ENCODE measurements around the gene SYTL5.

SYTL5 gene

DNA sequence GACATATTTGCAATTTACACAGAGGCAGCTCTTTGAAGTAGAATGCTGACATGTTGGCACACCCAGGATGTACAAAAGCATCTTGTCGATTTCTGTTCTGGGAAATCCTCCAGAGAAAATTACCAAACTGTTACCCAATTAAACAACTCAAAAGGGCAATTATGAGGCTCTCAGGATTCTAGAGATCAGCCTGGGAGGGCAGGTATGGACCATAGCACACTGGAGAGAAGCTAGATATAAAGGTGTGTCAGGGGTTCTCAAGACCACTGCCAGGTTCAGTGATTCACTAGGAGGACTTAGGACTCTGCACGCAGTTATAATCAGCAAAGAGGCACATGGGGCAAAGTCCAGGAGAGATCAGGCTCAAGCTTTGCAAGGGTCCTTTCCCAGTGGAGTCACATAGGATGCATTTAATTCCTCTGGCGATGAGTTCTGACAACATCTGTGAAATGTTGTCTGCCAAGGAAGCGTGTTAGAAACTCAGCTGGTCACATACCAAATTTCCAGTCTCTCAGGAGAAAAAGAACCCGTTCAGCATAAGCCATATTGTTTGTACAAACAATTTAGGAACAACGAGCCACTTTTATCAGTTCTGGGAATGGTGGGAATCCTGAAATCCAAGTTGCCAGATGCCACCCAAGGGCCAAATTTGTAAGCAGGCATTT is 100.8 kb downstream of the SYTL5 start:
- in situ Hi-C loops (cut with HindIII; ENCODE audit: low pct_unique_long_range_greater_than_20kb, low sequenced_read_pairs), result no loop called here
- no peak for TF ChIP-seq JUND (IDR thresholded peaks at IDR 0.05; ENCODE audit: low read depth)
- no peak for DNase-seq (ENCODE audit: low read depth in 1 of 2, low spot score in 1 of 2)

DNA sequence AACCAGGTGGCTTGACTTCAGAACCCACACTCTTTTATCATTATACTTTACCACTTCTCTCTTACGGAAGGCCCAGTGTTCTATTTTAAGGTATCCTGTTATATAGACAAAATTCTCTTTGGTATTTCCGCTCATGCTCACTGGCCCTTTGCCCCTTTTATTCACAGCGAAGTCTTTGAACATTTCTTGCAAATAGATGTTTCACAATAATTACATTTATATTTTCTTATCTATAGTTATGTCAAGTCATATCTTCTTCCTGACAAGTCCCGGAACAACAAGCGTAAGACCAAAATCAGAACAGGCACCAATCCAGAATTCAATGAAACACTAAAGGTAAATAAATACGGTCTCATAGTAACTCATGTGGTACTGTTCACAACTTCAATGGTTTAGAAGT is 102.0 kb downstream of the SYTL5 start:
- in situ Hi-C loops (cut with HindIII; ENCODE audit: low pct_unique_long_range_greater_than_20kb, low sequenced_read_pairs), result no loop called here
- TF ChIP-seq JUND (IDR thresholded peaks at IDR 0.05; ENCODE audit: low read depth), result no peak
- no peak for DNase-seq (ENCODE audit: low read depth in 1 of 2, low spot score in 1 of 2)

DNA sequence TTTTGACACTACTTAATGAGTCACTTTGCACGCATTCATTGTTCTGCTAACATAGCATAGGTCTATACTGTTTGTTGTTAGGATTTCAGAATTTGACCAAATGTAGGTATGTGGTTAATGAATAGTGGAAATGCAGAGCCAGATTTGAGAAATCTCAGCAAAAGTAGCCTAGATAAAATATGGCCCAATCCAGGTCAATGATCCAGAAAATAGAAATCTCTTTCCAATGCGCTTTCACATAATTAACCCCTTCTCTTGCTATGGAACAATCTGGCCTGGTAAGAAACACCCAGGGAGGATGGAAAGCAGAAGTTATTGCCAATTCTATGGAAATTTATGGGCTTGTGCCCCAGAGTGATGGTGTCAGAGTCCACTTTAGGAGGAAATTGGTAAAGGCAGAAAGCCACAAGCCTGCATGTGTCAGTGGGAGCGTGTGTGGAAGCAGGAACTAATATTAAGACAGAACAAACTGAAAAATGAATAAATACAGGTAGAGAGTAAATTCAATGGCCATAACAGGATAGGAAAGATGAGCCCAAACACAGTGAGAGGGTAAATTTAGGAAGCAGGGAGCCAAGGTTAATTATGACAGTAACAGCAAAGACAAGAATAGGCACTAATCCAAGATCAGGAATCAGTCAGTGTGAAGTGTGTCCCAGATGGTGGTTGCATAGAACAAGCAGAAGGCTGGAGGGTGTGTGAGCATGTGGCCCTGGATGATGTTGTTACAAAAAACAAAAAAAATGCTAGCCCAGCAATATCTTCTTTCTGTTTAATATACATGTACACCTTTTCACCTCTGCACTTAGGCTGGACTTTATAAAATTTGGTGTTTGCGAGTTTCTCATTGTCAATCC is 102.9 kb downstream of the SYTL5 start:
- no peak for DNase-seq (ENCODE audit: low read depth in 1 of 2, low spot score in 1 of 2)
- no peak for TF ChIP-seq JUND (IDR thresholded peaks at IDR 0.05; ENCODE audit: low read depth)
- in situ Hi-C loops (cut with HindIII; ENCODE audit: low pct_unique_long_range_greater_than_20kb, low sequenced_read_pairs), result no loop called here

DNA sequence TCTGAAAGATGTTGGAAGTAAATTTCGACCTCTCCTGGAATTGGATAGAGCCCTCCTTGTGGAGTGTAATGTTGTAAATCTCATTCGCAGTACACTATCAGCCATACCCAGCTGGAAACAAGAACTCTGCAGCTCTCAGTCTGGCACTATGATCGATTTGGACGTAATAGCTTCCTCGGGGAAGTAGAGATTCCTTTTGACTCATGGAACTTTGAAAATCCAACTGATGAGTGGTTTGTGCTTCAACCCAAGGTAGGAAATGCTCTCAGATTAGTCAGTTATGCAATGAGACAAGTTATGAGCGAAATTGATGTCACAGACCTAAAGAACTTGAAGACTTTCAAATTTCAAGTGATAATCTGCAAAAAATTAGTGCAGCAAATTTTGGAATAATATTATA is 103.9 kb downstream of the SYTL5 start:
- DNase-seq (ENCODE audit: low read depth in 1 of 2, low spot score in 1 of 2), result no peak
- no peak for TF ChIP-seq JUND (IDR thresholded peaks at IDR 0.05; ENCODE audit: low read depth)
- in situ Hi-C loops (cut with HindIII; ENCODE audit: low pct_unique_long_range_greater_than_20kb, low sequenced_read_pairs), result no loop called here

DNA sequence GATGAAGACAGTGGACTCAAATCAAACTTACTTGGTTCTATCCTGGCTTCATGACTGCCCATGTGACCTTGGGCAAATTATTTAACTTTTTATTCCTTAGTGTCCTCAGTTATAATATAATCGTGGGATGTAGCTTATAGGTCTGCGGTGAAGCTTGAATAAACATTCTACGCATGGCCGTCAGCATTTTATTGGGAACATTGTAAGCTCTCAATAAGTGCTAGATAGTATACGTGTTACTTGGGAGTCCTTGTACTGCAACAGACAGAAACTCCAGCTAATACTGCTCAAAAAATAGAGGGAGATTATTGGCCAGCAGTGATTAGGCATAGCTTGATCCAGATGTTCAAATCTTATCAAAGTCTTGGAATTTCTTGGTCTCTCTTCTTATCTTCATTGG is 104.8 kb downstream of the SYTL5 start:
- no peak for DNase-seq (ENCODE audit: low read depth in 1 of 2, low spot score in 1 of 2)
- no peak for TF ChIP-seq JUND (IDR thresholded peaks at IDR 0.05; ENCODE audit: low read depth)
- in situ Hi-C loops (cut with HindIII; ENCODE audit: low pct_unique_long_range_greater_than_20kb, low sequenced_read_pairs), result no loop called here

DNA sequence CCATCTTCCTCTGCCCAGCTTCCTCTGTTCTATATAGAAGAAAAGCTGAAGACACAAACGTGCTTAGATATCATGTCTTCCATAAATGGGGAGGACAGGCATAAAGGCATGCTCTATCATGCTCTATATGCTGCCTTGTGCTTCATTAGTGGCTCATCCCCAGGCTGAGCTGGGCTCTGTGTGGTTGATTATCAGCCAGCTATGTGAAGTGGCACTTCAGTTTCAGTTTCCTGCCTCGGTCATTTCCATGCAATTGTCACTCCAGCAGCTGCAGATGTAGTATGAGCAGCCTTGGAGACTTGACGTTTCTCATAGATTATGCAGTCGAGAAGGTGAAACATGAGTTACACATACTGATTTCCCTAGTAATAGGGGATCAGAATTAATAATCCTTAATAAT is 106.2 kb downstream of the SYTL5 start:
- no peak for TF ChIP-seq JUND (IDR thresholded peaks at IDR 0.05; ENCODE audit: low read depth)
- in situ Hi-C loops (cut with HindIII; ENCODE audit: low pct_unique_long_range_greater_than_20kb, low sequenced_read_pairs), result no loop called here
- DNase-seq (ENCODE audit: low read depth in 1 of 2, low spot score in 1 of 2), result no peak

DNA sequence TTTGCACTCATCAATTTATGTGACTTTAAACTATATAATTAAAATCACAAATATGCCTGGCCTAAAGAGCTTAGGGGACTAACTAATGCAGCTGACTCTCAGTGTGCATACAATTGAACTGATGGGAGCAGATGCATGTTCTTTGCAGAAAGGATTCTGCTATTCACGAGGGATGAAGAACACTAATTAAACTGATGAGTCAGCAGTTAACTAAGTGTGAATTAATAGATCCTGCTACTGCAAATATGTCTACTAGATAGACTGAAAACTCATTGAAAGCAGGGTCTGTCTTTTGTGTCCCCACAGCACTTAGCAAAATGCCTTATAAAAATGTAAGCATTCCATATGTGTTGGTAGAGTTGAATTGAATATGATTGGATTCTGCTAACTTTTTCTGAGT is 110.4 kb downstream of the SYTL5 start:
- in situ Hi-C loops (cut with HindIII; ENCODE audit: low pct_unique_long_range_greater_than_20kb, low sequenced_read_pairs), result no loop called here
- no peak for TF ChIP-seq JUND (IDR thresholded peaks at IDR 0.05; ENCODE audit: low read depth)

DNA sequence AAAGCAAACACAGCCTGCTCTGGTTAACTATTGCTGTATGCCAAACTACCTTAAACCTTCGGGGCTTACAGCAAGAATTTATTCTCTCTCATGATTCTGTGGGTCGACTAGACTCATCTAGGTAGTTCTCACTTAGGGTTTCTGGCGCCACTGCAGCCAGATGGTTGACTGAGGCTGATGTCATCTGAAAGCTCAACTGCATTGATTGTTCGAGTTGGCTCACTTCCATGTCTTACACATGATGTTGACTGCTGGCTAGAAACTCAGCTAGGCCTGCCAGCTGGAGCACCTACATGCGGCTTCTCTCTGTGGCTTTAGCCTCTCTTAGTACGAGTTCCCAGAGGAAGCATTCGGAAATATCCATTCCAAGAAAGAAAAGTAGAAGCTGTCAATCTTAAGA is 111.1 kb downstream of the SYTL5 start:
- no peak for TF ChIP-seq JUND (IDR thresholded peaks at IDR 0.05; ENCODE audit: low read depth)
- in situ Hi-C loops (cut with HindIII; ENCODE audit: low pct_unique_long_range_greater_than_20kb, low sequenced_read_pairs), result no loop called here
- peak in 1 of 2 experiments; percentile 7 for DNase-seq (ENCODE audit: low read depth in 1 of 2, low spot score in 1 of 2)

More for the DNA sequence above, 110.4 kb downstream of the SYTL5 start:
- no peak for DNase-seq (ENCODE audit: low read depth in 1 of 2, low spot score in 1 of 2)

DNA sequence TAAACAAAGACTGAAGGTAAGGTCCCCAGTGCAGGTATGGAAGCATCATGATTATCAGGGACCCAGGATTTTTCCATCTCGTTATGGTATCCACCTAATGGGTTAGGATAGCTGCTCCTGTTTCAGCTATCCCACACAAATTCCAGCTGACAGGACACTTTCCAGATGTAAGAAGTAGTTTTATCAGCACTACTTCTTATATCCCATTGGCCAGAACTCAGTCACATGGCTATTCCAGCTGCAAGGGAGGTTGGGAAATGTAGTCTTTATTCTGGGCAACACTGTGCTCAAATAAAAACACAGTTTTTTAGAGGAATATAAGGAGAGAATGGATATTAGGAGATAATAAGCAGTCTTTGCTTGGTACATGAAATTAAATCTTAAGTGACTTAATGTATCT is 117.6 kb downstream of the SYTL5 start:
- no peak for DNase-seq (ENCODE audit: low read depth in 1 of 2, low spot score in 1 of 2)
- no peak for TF ChIP-seq JUND (IDR thresholded peaks at IDR 0.05; ENCODE audit: low read depth)
- in situ Hi-C loops (cut with HindIII; ENCODE audit: low pct_unique_long_range_greater_than_20kb, low sequenced_read_pairs), result no loop called here

DNA sequence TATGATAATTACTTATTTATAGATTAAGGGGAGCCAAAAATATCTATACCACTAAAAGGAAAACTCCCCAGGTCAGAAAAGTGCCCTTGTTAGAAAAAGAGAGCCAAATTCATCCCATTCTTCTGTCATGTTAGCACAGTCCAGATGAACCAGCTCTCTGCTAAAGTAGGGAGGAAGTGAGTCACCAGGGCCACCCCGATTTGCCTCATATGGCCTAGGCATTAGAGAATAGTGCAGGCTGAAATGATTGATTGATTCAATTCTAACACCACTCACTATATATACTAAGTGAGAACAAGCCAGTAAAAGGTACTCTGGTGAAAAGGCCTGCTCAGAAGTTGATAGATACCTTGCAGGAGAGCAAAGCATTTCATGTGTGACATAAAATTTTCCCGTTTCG is 119.8 kb downstream of the SYTL5 start:
- TF ChIP-seq JUND (IDR thresholded peaks at IDR 0.05; ENCODE audit: low read depth), result no peak
- in situ Hi-C loops (cut with HindIII; ENCODE audit: low pct_unique_long_range_greater_than_20kb, low sequenced_read_pairs), result no loop called here
- DNase-seq (ENCODE audit: low read depth in 1 of 2, low spot score in 1 of 2), result no peak

DNA sequence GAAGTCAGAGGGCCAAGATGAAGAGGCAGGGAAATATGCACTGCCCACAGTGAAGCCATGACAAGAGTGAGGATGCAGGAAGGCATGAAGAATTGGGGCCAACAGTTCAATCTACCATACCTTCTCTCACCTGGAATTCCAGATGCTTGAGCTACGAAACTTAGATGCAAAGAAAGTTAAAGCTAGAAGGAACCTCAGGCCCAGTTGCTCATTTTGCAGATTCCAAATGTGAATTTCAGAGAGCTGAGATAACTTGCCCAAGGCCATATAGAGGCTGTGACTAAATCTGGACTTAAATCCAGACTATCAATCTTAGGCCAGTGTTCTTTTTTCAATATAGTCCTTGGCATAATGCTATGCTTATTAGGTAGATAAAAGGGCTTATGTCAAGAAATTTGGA is 121.6 kb downstream of the SYTL5 start:
- no peak for DNase-seq (ENCODE audit: low read depth in 1 of 2, low spot score in 1 of 2)
- in situ Hi-C loops (cut with HindIII; ENCODE audit: low pct_unique_long_range_greater_than_20kb, low sequenced_read_pairs), result no loop called here
- TF ChIP-seq JUND (IDR thresholded peaks at IDR 0.05; ENCODE audit: low read depth), result no peak

DNA sequence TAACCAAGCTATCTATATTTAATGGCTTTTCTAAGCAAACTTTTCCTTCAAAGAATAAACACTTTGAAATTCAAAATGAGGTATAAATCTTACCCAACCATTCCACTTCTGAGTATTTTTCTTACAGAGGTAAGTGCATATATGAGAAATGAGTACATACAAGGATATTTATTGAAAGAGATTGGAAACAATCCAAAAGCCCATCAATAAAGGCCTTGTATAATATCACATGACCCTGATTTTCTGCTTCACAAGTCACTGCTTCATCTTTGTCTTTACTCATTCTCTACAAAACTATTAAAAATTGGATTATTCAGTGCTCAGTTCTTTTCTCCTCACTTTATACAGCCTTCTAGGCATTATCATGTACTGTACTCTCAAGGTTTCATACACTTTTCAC is 123.0 kb downstream of the SYTL5 start:
- no peak for DNase-seq (ENCODE audit: low read depth in 1 of 2, low spot score in 1 of 2)
- no peak for TF ChIP-seq JUND (IDR thresholded peaks at IDR 0.05; ENCODE audit: low read depth)
- in situ Hi-C loops (cut with HindIII; ENCODE audit: low pct_unique_long_range_greater_than_20kb, low sequenced_read_pairs), result no loop called here

DNA sequence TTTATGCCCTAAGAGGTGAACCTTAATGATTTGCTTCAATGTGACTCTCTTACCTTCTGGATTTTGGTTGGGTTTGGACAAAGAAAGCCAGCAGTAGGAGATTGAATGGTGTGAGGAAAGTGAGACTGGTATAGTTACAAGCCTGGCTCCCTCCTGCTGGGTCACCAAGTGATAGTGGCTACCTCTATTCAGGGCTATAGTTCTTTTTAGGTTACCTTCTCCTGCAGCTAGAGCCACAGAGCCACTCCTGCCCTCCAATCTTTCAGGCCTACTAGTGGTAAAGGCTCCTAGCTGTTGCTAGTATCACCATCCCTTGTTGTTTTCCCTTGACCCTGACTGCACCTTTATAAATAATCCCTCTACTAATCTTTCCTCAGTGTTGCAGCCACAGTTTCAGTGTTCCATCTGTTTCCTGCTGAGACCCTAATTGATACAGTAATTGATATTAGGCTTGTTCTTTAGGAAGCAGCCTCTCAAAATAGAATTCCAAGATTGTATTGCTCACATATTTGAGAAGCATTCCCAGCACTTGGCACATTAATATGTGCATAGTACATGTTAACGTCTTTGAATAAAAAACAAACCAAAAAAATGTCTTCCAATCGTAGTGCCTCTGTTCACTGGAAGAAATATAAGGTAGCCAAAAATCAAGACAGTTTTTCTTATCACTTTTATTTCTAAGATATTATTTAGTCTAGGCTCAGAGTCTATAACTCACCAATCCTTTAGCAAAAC is 132.0 kb downstream of the SYTL5 start:
- no peak for TF ChIP-seq JUND (IDR thresholded peaks at IDR 0.05; ENCODE audit: low read depth)

More for the DNA sequence above, 132.0 kb downstream of the SYTL5 start:
- in situ Hi-C loops (cut with HindIII; ENCODE audit: low pct_unique_long_range_greater_than_20kb, low sequenced_read_pairs), result no loop called here
- DNase-seq (ENCODE audit: low read depth in 1 of 2, low spot score in 1 of 2), result no peak
